ENCODE data around the gene HIRA. TPM values are rescaled to one million over a fixed set of nuclear protein-coding genes. Genes with fewer than 3 reads are reported as not detected.

The HIRA gene
- total RNA-seq, 4 donors from 2014 or later: 18.8 to 31.6 (median 24.7) TPM

- no peaks in the 10 kb centered on the region for H3K27me3 ChIP-seq
- no peaks in the 10 kb centered on the region for H3K9me3 ChIP-seq
- no peak overlapping the region for H3K27ac ChIP-seq
- H3K4me1 ChIP-seq: peaks cover 0 to 38% (median 10%) of the 10 kb centered on the region in 4 donors
- 73 to 77% methylated on average over 5 of the region's 5 CpGs for WGBS, 2 donors
- no peak for DNase-seq (ENCODE audit: low spot score in 2 of 2)
- no peaks in the 10 kb centered on the region for H3K36me3 ChIP-seq
- H3K4me3 ChIP-seq: peak overlapping the region in 1 of 4 donors; percentile 95
- no peak for TF ChIP-seq EP300 (IDR thresholded peaks at IDR 0.05)
- TF ChIP-seq CTCF (IDR thresholded peaks at IDR 0.05): no peak
- TF ChIP-seq POLR2A (IDR thresholded peaks at IDR 0.05): no peak
These were observed 141.9 kb downstream of the HIRA start for GRCh38 chr22:19289475-19290161.

- no peak for DNase-seq (ENCODE audit: low spot score in 2 of 2)
- Histone ChIP-seq H3K27ac (peak overlapping the region in 2 of 4 donors; percentile 18 to 35), H3K4me3 (no peak overlapping the region), H3K27me3 (no peaks in the 10 kb centered on the region), H3K9me3 (no peaks in the 10 kb centered on the region), H3K4me1 (peaks cover 0 to 38% (median 9%) of the 10 kb centered on the region in 4 donors), H3K36me3 (no peaks in the 10 kb centered on the region)
- 56 to 62% methylated on average over 4 of the region's 4 CpGs for WGBS, 2 donors
- TF ChIP-seq EP300 (IDR thresholded peaks at IDR 0.05) (no peak), POLR2A (IDR thresholded peaks at IDR 0.05) (no peak), CTCF (IDR thresholded peaks at IDR 0.05) (no peak)
These were observed 143.6 kb downstream of the HIRA start for GRCh38 chr22:19287889-19288288.

GRCh38 chr22:19287076-19287707 is 144.3 kb downstream of the HIRA start:
- H3K4me1 ChIP-seq: peaks cover 0 to 31% (median 3%) of the 10 kb centered on the region in 4 donors
- no peaks in the 10 kb centered on the region for H3K27me3 ChIP-seq
- TF ChIP-seq POLR2A (IDR thresholded peaks at IDR 0.05) (no peak), EP300 (IDR thresholded peaks at IDR 0.05) (peak in 1 of 2 donors; percentile 17)
- peak overlapping the region in 2 of 4 donors; percentile 35 to 38 for H3K27ac ChIP-seq
- no peaks in the 10 kb centered on the region for H3K36me3 ChIP-seq
- no peak overlapping the region for H3K4me3 ChIP-seq
- no peak for DNase-seq (ENCODE audit: low spot score in 2 of 2)
- no peaks in the 10 kb centered on the region for H3K9me3 ChIP-seq
- 54 to 60% methylated on average over 5 of the region's 5 CpGs for WGBS, 2 donors

GRCh38 chr22:19285831-19286230 is 145.7 kb downstream of the HIRA start:
- Histone ChIP-seq H3K4me3 (no peak overlapping the region), H3K36me3 (no peaks in the 10 kb centered on the region), H3K27me3 (no peaks in the 10 kb centered on the region), H3K27ac (peak overlapping the region in 1 of 4 donors; percentile 14), H3K9me3 (no peaks in the 10 kb centered on the region), H3K4me1 (peaks cover 0 to 26% (median 2%) of the 10 kb centered on the region in 4 donors)
- no peak for DNase-seq (ENCODE audit: low spot score in 2 of 2)
- WGBS, 2 donors: 31 to 39% methylated on average over 1 of the region's 1 CpG
- TF ChIP-seq CTCF (IDR thresholded peaks at IDR 0.05): no peak

Small RNA genes within 50 kb of the gene (small RNA-seq; reads per million reads assigned to genes)
- not detected for gene RN7SL168P

Other genes with a start within 250 kb of the HIRA start
- 10 to 100 TPM; 22.6 to 35.9 (median 26.8) TPM for gene CLTCL1, start 140.0 kb downstream of the HIRA start, total RNA-seq
- 10 to 100 TPM; 11.4 to 37.8 (median 23.8) TPM for gene MRPL40, start 812 bp upstream of the HIRA start, total RNA-seq
- gene C22orf39, start 16.0 kb upstream of the HIRA start, total RNA-seq: 100 to 1,000 TPM in 1 of 4 donors, 10 to 100 TPM in 3; 58.5 to 101 (median 75.1) TPM
- 10 to 100 TPM; 26.9 to 38.1 (median 30.1) TPM for gene UFD1, start 47.5 kb upstream of the HIRA start, total RNA-seq
- under 1 TPM in 1 of 4 donors, not detected in 3; 0.98 TPM for gene CDC45, start 48.2 kb upstream of the HIRA start, total RNA-seq
- gene CLDN5, start 92.7 kb upstream of the HIRA start, total RNA-seq: 100 to 1,000 TPM; 102 to 226 (median 170) TPM